ENCODE measurements around the gene KIF13A. TPM values are rescaled to one million over a fixed set of nuclear protein-coding genes. Genes with fewer than 3 reads are reported as not detected.

Gene KIF13A
- total RNA-seq, 1 experiment from 2014 or later: 19.7 TPM

GRCh38 chr6:17986656-17987446 is 584 bp downstream of the KIF13A start:
- Histone ChIP-seq H3K9me3 (ENCODE audit: low read depth, low read length, poor library complexity, severe bottlenecking) (no peaks in the 10 kb centered on the region), H3K27ac (ENCODE audit: low read depth, low read length, poor library complexity, severe bottlenecking) (peak overlapping the region; percentile 19), H3K27me3 (replicated peaks; ENCODE audit: insufficient read depth, low read depth, low read length, poor library complexity) (no peaks in the 10 kb centered on the region), H3K36me3 (ENCODE audit: insufficient read depth, low read length, poor library complexity, severe bottlenecking) (no peaks in the 10 kb centered on the region), H3K4me3 (ENCODE audit: low read depth, low read length, poor library complexity, severe bottlenecking) (peak overlapping the region; percentile 66), H3K4me1 (ENCODE audit: insufficient read depth, low read length, poor library complexity, severe bottlenecking) (peaks cover 17% of the 10 kb centered on the region)
- CTCF ChIA-PET: no interaction called here
- DNase-seq (ENCODE audit: low spot score): peak; percentile 52
- intact Hi-C loops (cut with micrococcal nuclease; ENCODE audit: unreplicated experiment): loop anchor here (5.0 kb wide), 1 partner anchor 170 kb away; no protein-coding TSS in a partner anchor
- POLR2A ChIA-PET (ENCODE audit: low non-redundant PET): no interaction called here
- no TSS peak for BruUV-seq (replicated peaks)
- TF ChIP-seq EZH2 (IDR thresholded peaks at IDR 0.05; ENCODE audit: borderline replicate concordance, low read depth, low read length, poor library complexity, severe bottlenecking) (no peak), CTCF (conservative IDR thresholded peaks at IDR 0.05; ENCODE audit: low read depth, low read length) (no peak)

DNA sequence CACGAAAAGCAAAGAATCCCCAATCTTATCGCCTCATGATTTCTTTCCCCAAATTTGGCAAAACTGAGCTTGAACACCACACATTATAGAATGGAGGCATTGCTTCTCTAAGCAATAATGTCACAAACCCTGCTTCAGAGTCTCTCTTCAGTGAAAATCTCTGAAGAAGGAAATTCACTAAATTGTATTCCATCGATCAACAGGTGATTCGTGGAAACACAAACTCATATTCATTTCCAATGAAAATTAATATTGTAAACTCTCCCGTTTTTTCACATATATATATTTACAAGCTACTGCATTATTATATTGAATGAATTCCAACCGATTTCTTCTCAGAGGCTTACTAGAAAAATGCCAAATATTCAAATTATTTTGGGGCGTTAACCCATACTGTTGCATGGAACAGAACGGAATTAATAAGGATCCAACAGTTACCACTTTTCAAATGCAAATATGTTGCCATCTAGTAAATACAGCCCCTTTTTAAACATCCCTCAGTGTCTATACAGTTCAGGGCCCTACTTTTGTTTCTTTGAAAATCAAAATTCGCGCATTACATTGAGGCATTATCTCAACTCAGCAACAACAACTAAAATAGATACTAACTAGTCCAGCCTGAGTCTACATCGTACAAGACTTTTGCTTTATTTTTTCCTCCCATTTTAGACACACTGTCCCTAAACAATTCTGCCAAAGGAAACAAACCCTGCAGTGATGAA is 1.3 kb downstream of the KIF13A start:
- ChIA-PET CTCF (no interaction called here), POLR2A (ENCODE audit: low non-redundant PET) (interaction anchor here (0.6 kb wide), 1 partner anchor 9 kb away, joined by 4 read pairs; no protein-coding TSS in a partner anchor)
- H3K4me1 ChIP-seq (ENCODE audit: insufficient read depth, low read length, poor library complexity, severe bottlenecking): peaks cover 17% of the 10 kb centered on the region
- TF ChIP-seq EZH2 (IDR thresholded peaks at IDR 0.05; ENCODE audit: borderline replicate concordance, low read depth, low read length, poor library complexity, severe bottlenecking) (no peak), CTCF (conservative IDR thresholded peaks at IDR 0.05; ENCODE audit: low read depth, low read length) (no peak)
- no peaks in the 10 kb centered on the region for H3K27me3 ChIP-seq (replicated peaks; ENCODE audit: insufficient read depth, low read depth, low read length, poor library complexity)
- DNase-seq (ENCODE audit: low spot score): no peak
- no peaks in the 10 kb centered on the region for H3K36me3 ChIP-seq (ENCODE audit: insufficient read depth, low read length, poor library complexity, severe bottlenecking)
- intact Hi-C loops (cut with micrococcal nuclease; ENCODE audit: unreplicated experiment): loop anchor here (5.0 kb wide), 1 partner anchor 169 kb away; no protein-coding TSS in a partner anchor
- TSS peak; percentile 39 for BruUV-seq (replicated peaks)
- H3K4me3 ChIP-seq (ENCODE audit: low read depth, low read length, poor library complexity, severe bottlenecking): peak overlapping the region; percentile 66
- no peaks in the 10 kb centered on the region for H3K9me3 ChIP-seq (ENCODE audit: low read depth, low read length, poor library complexity, severe bottlenecking)
- no peak overlapping the region for H3K27ac ChIP-seq (ENCODE audit: low read depth, low read length, poor library complexity, severe bottlenecking)

- no peaks in the 10 kb centered on the region for H3K9me3 ChIP-seq (ENCODE audit: low read depth, low read length, poor library complexity, severe bottlenecking)
- peak overlapping the region; percentile 27 for H3K4me3 ChIP-seq (ENCODE audit: low read depth, low read length, poor library complexity, severe bottlenecking)
- H3K27me3 ChIP-seq (replicated peaks; ENCODE audit: insufficient read depth, low read depth, low read length, poor library complexity): no peaks in the 10 kb centered on the region
- no peak for DNase-seq (ENCODE audit: low spot score)
- ChIA-PET CTCF (interaction anchor here (0.6 kb wide), 1 partner anchor 27 kb away, joined by 3 read pairs; no protein-coding TSS in a partner anchor), POLR2A (ENCODE audit: low non-redundant PET) (interaction anchor here (0.6 kb wide), 1 partner anchor 10 kb away, joined by 4 read pairs; no protein-coding TSS in a partner anchor)
- H3K36me3 ChIP-seq (ENCODE audit: insufficient read depth, low read length, poor library complexity, severe bottlenecking): no peaks in the 10 kb centered on the region
- no peak for TF ChIP-seq EZH2 (IDR thresholded peaks at IDR 0.05; ENCODE audit: borderline replicate concordance, low read depth, low read length, poor library complexity, severe bottlenecking)
- no peak for TF ChIP-seq CTCF (conservative IDR thresholded peaks at IDR 0.05; ENCODE audit: low read depth, low read length)
- H3K4me1 ChIP-seq (ENCODE audit: insufficient read depth, low read length, poor library complexity, severe bottlenecking): peaks cover 17% of the 10 kb centered on the region
- intact Hi-C loops (cut with micrococcal nuclease; ENCODE audit: unreplicated experiment): loop anchor here (5.0 kb wide), 1 partner anchor 168 kb away; no protein-coding TSS in a partner anchor
- no peak overlapping the region for H3K27ac ChIP-seq (ENCODE audit: low read depth, low read length, poor library complexity, severe bottlenecking)
- BruUV-seq (replicated peaks): no TSS peak
Observed at GRCh38 chr6:17984812-17985670, 2.4 kb downstream of the KIF13A start.

All from A673 (cell line).